NCI-H1694 treated with DMSO at 0.1 percent for 48 hours (cell line): ENCODE data around the gene ADAMTS13.
A peak's percentile ranks its signal among the peaks of the same experiment; 100 is the strongest.

Experiments
- DNase-seq: peaks from one replicate; lab custom pipeline; 2025; lab: John Stamatoyannopoulos, UW

ADAMTS13 gene

DNA sequence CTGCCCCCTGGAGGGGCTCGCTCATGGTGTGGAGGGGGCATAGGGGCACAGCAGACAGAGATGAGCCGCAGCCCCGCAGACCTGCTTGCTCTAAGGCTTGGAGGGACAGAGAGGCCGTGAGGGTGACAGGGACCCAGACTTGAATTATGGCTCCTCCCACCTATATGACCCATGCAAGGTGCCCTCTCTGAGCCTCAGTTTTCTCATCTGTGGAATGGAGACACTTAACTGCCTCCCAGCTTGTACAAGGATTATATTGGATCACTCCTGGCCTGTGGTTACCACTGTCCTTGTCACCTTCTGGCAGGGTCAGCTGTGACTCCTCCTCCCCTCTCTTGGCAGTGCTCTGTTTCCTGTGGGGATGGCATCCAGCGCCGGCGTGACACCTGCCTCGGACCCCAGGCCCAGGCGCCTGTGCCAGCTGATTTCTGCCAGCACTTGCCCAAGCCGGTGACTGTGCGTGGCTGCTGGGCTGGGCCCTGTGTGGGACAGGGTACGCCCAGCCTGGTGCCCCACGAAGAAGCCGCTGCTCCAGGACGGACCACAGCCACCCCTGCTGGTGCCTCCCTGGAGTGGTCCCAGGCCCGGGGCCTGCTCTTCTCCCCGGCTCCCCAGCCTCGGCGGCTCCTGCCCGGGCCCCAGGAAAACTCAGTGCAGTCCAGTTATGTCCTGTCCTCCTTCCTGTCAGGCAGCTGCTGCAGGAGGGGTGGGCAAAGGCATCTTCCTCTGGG, 32.9 kb downstream of the ADAMTS13 start:
- no peak for DNase-seq

DNA sequence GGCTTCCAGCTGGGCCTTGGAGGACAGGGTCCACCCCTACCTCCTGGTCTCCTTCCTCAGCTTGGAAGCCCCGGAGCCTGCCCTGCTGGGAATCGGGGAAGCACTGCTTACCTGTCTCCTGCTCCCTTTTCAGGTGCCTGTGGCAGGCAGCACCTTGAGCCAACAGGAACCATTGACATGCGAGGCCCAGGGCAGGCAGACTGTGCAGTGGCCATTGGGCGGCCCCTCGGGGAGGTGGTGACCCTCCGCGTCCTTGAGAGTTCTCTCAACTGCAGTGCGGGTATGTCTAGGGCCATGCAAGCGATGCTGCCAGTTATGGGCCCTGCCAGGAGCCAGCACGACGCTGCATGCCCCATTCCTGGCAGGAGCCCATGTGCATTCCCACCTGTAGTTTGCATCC, 33.8 kb downstream of the ADAMTS13 start:
- DNase-seq, result no peak

DNA sequence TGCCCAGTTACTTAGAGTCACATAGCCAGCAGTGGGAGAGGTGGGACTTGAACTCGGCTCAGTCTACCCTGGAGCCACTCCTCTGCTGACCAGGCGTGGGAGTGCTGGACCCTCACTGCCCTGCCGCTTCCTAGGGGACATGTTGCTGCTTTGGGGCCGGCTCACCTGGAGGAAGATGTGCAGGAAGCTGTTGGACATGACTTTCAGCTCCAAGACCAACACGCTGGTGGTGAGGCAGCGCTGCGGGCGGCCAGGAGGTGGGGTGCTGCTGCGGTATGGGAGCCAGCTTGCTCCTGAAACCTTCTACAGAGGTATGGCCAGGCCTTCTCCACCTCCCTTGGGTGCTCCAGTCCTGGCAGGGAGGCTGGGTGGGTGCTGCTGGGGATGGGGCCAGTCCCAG, 34.2 kb downstream of the ADAMTS13 start:
- no peak for DNase-seq

DNA sequence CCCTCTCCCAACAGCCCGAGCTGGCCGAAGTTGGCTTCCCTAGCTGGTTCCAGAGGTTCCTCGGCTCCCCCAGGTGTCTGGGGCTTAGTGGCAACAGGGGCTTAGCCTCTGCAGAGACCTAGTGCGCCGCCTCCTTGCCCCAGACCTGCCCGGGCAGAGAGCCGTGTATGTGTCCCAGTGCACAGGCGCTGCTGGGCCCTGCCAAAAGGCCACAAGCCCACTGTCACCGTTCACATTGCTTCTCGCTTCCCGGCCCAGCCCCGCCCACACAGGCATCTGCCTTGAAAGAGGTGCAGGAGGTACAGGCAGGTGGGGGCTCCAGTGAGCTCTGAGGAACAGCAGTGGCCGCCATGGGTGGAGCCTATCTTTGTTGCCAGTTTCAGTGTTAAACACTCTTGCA, 35.1 kb downstream of the ADAMTS13 start:
- DNase-seq, result no peak

DNA sequence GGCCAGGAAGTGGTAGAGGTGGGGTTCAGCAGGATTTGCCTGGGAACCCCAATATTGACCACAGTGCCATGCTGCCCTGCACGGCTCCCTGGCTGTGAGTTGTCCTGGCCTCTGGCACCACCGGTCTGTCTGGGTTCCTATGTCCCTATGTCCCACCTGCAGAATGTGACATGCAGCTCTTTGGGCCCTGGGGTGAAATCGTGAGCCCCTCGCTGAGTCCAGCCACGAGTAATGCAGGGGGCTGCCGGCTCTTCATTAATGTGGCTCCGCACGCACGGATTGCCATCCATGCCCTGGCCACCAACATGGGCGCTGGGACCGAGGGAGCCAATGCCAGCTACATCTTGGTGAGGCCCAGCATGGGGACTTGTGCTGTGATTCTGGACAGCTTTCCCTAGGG, 35.6 kb downstream of the ADAMTS13 start:
- no peak for DNase-seq

DNA sequence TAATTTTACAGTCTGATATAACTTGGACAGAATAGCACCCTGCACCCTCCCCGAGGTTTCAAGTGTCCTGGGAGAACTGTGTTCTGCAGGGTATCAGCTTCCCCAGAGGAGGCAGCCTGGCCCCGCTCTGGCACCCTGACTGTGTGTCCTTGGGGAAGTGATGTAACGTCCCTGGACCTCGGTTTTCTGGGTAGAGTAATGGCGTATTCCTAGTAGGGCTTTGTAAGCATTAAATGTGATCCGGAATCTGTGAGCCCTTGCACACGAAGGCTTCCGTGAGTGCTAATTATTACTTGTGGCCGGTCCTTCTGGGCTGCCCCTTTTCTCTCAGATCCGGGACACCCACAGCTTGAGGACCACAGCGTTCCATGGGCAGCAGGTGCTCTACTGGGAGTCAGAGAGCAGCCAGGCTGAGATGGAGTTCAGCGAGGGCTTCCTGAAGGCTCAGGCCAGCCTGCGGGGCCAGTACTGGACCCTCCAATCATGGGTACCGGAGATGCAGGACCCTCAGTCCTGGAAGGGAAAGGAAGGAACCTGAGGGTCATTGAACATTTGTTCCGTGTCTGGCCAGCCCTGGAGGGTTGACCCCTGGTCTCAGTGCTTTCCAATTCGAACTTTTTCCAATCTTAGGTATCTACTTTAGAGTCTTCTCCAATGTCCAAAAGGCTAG, 36.6 kb downstream of the ADAMTS13 start:
- DNase-seq, result no peak

DNA sequence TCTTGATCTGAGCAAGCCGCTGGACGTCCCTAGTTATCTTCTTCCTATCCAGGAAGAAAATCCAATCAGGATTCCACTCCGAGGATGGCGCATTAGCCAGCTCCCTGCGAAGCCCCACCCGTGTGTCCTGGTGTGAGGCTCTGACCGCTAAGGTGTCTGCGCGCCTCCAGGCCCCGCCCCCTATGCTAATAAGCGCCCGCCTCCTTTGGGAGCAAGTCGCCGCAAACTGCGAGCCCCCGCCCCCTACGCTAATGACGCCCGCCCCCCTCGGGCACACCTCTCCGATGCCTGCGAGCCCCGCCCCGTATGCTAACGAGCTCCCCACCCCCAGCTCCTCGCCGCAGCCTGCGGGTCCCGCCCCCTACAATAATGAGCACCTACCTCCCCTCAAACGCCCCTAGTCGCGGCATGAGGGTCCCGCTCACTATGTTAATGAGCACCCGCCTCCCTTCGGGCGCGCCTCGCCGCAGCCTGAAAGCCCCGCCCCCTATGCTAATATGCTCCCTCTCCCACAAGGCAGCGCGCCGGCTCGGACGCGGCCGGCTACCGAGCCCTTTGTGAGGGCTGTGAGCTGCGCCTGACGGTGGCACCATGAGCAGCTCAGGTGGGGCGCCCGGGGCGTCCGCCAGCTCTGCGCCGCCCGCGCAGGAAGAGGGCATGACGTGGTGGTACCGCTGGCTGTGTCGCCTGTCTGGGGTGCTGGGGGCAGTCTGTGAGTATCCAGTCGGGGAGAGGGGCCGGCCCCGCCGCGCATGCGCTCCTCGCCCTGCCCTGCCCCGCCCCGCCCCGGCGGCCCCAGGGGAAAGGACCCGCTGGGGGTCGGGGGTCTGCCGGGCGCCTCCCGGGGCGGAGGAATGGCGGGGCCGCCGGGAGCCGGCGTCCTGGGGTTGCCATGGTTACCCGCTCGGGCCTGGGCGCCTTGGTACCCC, 37.6 kb downstream of the ADAMTS13 start, which contains the start of gene CACFD1:
Gene CACFD1, plus strand, starts transcription at position 503 of the 929 bp plus-strand sequence. Its CDS starts 89 bp downstream, at position 592.
- peak; percentile 87 for DNase-seq

DNA sequence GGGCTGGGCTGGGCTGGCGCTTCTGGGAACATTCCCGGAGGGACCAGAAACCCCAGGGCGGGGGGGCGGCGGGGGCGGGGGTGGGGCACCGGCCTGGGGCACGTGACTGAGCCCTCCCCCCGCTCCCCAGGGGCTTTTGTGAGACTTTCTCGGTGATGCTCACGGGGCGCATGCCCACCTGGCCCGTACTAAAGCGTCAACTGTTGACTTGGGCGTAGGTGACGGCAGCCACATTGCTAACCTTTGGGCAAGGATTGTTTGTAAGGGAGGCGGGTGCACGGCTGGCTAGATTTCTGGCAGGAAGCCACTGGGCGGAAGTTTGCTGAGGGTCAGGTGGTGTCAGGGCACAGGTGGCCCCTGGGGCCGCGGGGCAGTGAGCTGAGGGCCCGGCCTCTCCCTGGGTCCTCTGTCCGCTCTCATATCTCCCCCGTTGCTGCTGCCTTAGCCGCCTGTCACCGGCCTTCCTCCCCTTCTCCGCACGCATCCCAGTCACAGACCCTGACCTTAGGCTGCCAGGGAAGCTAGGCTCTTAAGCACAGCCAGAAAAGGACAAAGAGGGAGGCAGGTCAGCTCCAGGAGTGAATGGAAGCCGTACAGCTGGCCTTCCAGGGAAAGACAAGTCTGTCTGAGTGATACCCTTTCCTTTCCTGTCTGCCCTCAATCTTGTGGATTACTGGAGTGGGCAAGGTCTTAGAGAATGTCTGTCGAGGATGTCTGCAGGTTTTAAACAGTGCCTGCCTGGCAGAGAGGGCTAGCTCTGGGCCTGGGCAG, 38.4 kb downstream of the ADAMTS13 start:
- no peak for DNase-seq

DNA sequence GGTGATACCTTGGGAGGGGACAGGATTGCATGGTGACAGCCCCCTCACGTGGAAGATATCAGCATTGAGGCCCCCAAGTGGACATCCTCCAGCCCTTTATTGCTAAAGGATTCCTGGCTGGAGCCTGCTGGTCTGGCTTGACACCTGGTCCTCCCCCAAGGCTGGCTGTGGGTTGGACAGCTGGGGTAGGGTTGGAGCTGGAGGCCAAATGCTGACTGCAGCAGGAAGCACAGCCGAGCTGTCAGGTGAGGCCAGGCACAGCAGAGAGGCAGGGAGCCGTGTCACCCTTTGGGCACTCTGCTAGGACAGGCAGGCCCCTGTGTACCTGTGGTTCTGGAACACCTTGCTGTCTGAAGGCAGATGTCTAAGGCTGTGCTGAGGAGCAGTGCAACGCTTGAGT, 39.8 kb downstream of the ADAMTS13 start:
- no peak for DNase-seq

DNA sequence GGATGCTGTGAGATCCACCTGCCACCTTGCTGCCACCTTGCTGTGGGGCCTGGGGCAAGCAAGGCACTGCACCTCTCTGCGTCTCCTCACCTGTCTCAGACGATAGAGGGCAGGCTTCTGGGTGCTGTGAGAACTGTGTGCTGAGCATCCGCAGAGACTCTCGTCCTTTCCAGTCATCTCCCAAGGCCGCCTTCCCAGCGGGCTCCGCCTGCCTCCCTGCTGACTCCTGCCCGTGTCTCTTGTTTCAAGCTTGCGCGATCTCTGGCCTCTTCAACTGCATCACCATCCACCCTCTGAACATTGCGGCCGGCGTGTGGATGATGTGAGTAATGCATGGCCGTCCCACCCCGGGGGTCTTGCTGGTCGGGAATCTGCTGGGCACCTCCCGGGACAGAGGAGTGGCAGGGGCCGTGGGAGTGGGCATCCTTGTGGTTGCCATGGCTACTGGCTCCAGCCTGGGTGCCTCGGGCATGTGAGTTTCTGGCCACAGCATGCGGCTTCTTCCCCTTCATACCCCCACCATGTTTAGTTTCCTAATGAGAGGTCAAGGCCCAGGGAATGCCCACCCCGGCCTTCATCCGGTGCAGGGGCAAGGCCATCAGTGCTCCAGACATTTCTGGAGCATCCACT, 41.2 kb downstream of the ADAMTS13 start:
- no peak for DNase-seq

DNA sequence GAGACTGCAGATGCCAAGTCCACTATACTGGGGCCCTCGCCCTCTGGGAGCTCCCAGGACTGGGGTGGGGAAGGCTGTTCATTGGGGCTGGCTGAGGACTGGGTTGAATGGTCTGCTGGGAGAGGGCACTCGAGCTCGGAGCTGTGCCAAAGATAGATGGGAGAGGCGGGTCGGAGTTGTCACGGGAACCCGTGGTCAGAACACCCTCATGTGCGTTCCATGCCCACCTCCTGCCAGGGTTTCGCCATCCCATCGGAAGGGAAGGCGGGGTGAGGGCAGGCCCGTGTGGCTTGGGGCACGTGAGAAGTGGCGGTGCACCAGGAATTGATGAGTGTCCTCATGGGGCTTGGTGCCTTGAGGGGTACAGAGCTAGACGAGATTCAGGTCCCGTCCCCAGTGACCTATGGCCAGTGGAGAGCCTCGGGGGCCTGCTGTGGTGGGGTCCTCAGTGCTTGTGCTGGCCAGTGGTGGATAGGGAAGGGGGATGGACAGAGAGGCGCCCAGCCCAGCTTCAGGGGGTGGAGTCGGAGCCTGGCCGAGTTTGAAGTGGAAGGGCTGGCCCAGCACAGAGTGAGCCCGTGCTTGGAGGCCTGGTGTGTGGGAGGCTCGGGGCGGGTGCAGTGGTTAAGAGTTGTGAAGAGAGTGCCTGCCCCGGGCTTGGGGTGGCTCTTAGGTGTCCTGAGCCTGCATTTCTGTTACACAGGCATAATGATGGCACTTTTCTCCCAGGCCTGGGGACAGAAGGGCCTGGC, 41.9 kb downstream of the ADAMTS13 start:
- DNase-seq, result no peak

DNA sequence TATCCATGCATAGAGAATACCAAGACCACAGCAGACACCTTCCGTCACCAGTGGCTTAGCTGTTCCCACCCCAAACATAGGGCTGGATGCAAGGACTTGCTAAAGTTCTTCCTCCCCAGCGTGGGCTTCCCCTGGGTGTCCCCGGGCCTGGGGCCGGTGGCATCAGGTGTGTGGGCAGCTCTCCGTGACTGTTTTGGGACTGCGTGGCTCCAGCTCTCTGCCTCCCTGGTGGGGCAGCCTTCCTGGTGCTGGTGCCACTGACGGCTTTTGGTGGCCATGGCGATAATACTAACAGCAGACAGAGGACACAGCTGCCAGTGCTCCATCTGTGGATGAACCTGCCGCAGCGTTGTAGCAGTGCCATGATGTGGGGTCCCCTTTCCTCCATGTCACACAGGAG, 42.5 kb downstream of the ADAMTS13 start:
- no peak for DNase-seq

DNA sequence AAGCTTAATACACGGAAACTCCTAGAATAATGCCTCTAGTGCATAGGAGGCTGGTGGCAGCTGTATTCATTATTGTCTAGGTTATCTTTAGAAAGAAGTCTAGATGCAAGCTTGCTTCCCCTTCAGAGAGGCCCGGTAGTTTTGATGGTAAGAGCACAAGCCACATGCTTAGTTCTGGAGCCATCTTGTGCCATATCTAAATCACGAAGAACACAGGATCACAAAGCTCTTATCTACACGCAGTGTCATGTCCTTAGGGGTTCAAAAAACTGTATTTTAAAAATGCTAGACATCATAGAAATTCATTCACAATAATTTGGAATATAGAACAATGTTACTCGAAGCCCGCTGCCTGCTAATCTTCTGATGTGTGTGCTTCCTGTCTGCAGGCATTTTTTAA, 43.8 kb downstream of the ADAMTS13 start:
- no peak for DNase-seq

DNA sequence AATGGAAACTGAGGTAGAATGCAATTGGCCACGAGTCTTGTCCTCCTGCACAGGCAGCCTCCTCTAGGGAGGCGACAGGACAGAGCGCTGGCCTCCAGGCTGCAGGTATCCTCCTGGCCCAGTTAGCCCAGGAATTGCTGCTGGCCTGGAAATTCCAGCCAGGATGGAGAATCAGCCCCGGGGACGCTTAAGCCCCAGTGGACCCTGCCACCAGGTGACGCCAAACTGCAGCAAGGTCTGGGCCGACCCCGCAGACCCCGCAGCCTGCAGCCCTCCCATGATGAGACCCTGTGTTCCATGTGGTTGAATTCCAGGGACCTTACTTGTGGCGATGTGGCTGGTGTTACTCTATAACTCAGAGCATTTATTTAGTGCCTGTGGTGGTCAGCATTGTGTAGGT, 44.9 kb downstream of the ADAMTS13 start:
- DNase-seq, result no peak

DNA sequence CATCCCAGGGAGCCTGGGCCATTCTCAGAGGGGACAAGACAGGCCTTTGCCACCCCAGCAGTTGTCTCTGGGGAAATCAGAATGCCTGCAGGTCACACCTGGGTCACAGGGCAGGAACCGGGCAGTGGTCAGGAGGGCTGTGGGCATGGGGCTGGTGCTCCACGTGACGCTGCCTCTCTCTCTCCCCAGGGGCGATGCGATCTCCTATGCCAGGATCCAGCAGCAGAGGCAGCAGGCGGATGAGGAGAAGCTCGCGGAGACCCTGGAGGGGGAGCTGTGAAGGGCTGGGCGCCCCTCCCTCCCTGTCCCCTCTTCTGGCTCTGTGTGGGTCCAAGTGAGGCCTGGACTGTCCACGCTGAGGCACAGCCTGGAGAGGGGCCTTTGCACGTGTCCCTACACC, 46.2 kb downstream of the ADAMTS13 start:
- no peak for DNase-seq

DNA sequence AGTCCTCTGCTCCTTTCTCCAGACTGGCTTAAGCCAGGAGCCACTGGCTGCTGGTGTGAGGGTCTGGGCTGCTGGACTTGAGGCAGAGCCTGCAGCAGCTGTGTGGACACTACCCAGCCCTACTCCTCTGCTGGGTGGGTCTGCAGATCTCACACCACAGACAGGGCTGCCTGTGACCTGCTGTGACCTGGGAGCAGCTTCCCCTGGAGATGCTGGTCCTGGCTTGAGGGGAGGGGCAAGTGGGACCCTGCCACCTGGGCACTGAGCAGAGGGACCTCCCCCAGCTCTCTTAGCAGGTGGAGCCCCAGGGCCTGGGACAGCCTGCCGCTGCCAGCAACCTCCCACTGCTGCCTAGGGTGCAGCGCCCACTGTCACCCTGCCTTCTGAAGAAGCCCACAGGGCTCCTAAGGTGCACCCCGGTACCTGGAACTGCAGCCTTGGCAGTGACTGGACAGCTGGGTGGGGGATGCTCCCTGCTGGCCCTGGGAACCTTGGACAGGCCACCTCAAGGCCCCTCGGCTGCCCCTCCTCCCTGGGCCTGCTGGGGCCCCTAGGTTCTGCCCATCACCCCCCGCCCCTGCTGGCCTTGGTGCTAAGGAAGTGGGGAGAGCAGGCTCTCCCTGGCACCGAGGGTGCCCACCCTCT, 46.7 kb downstream of the ADAMTS13 start:
- DNase-seq, result no peak

DNA sequence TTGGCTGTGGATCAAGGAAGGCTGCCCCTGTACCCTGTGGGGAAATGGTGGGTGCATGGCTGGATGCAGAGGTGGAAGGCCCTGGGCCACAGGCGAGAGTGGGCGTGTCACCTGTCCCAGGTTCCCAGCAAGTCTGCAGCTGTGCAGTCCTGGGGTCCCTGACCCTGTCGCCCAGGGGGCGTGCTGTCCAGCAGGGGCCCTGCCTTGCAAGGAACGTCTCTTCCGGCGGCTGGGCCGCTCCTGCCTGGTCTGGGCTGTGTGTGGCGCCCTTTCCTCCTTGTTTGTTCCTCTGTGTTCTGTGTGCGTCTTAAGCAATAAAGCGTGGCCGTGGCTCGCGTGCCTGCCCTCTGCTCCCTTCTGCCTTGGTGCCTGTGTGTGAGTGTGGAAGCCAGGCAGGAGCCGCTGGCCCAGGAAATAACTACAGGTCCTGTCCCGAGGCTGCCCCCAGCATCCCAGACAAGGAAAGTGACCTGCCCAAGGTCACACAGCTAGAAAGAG, 48.3 kb downstream of the ADAMTS13 start:
- DNase-seq, result no peak

DNA sequence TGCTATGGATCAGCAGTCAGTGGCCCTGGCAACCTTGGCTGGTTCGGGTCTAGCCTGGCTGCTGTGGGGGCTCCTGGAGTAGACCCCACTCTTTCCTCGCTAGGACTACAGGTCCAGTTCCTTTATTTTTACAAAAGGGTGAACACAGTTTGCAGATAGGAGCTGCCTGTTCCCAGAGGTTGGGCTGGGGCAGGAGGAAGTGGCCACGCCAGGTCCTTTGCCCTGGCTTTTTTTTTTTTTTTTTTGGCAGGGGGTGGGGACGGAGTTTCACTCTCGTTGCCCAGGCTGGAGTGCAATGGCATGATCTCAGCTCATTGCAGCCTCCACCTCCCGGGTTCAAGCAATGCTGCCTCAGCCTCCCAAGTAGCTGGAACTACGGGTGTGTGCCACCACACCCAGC, 48.8 kb downstream of the ADAMTS13 start:
- DNase-seq, result no peak

DNA sequence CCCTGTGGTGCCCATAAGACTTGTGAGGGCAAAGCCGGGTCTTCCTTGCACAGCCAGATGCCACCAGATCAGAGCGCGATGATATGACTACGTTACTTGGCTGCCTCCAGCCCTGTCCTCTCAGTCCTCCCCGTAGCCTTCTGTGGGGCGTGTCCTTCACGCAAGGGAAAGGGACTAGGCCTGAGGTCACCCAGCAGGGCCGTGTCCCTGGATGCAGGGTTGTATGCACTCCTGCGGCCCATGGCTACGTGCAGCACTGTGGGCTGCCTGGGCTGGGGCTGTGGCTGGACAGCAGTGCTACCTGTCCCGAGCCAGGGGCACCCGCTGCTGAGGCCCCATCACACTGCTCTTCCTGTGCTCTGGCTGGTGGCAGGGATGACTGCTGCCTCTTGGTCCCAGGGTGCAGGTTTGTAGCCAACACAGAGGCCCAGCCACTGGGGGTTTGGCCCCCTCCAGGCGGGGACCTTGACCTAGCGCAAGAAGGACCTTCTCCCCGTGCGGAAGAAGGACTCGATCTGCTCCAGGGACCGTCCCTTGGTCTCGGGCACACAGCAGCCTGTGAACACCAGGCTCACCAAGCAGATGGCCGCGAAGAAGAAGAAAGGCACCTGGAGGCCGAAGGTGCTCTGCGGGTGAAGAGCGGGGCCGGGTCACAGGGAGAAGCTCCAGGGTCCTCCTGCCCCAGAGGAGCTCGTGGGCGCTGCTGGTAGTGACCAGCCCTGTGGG, 49.5 kb downstream of the ADAMTS13 start:
- no peak for DNase-seq
